Kidney capillary endothelial cell (primary cell): ENCODE results near the gene RIMKLB.
A peak's percentile ranks its signal among the peaks of the same experiment; 100 is the strongest.

Experiments used
- DNase-seq: peaks from one replicate; pipeline ENCODE4 v3.0.0-alpha.2; 2018; ENCODE audit warnings: low spot score

RIMKLB gene

GRCh38 chr12:8697476-8698131 is at the start of gene RIMKLB:
Gene RIMKLB, plus strand, starts transcription at chr12:8697991. Its CDS starts 15,876 bp downstream, at chr12:8713867.
- DNase-seq = no peak

- DNase-seq = no peak
Measured at GRCh38 chr12:8648576-8649205, 49.1 kb upstream of the RIMKLB start.

DNA sequence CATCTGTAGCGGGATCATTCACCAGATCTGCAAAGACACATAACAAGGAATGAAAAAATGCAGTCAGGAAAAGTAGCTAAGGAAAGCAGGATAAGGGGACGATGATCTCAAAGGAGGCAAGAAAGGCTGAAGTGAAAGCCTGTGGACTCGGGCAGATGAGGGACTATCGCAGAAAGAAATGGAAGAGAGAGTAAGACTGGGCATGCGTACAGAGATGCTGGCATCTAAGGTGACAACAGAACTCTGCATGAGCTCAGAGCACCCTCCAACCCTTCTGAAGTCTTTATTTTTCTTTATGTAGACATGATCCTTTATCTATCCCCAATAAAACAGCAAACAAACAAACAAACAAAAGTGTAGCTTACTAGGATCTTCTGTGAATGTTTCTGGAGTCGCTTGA is 42.4 kb upstream of the RIMKLB start:
- no peak for DNase-seq

DNA sequence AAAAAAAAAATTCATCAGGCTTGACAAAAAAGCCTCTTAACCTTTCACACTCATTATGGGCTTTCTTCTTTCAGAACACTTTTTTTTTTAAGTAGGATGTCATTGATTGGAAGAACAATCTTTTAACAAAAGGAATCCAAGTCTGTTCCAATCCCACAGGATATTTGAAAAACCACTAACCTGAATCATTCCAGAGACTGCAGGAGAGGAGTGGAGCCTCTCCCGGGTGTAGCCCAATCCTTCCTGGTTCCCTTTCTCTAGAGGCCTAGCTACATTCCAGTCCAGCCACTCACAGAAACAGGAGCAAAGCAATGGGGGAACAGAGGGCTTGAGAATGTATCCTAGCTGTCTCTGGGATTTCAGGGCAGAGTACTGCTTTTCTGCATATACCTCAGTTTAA is 39.4 kb upstream of the RIMKLB start:
- no peak for DNase-seq

GRCh38 chr12:8661016-8661415 is 36.8 kb upstream of the RIMKLB start:
- no peak for DNase-seq

DNA sequence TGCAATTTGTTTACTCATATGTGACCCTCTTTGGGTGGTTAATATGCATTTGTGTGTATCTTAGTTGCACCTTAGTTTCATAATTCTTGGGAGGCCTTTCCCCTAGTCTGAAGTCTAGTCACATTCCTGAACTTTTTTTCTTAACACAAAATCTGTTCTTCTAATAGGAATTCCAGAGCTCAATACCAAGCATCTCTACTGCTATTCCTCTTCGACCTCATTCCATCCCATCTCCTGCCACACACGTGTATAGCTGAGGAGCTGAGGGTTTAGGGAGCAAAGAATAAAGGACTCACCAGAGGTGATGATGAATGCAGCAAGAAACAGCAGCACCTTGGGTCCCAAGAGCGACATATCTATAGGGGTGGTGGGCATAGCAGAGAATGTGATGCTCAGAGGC is 36.0 kb upstream of the RIMKLB start:
- no peak for DNase-seq

DNA sequence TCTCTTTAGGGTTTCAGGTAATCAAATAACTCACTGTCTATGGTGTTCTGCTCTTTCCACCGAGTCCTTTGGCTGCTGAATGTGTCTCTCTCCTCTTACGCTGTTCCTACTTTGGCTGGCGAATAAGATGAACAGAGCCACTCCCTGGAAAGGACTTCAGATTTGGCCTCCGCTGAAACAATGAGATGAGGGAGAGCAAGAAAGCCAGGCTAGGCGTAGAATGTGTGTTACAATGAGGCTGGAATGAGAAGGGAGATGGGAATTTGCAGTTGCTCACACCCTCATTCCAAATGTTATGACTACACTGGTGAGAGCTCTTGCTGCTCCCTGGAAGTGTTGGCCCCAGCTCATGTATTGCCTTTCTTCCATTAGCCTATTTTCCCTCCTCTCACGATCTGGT is 35.2 kb upstream of the RIMKLB start, which contains the start of gene MFAP5:
MFAP5 (minus strand) TSS at position 234 of the 400 bp plus-strand sequence. CDS start 722 bp downstream, outside the sequence.
- DNase-seq = no peak

- no peak for DNase-seq
Measured at GRCh38 chr12:8664228-8664913, 33.4 kb upstream of the RIMKLB start.

DNA sequence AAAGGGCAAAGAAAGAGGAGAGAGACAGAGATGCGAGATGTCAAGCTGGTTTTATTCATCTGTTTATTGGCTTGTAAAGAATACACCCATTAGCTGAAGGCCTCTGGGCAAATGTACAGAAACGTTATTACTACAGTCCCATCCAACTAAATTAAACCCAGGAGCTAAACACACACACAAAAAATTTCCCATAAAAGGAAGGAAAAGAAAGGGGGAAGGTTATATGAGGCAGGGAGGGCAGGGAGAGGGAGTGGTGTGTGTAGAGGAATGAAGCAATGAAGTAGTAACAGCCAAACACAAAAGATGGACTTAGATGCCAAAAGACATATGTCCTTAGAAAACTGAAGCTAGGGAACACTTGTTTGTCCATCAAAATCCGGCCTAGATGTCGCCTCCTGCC is 32.0 kb upstream of the RIMKLB start:
- DNase-seq = no peak

- no peak for DNase-seq
Measured at GRCh38 chr12:8667270-8667669, 30.5 kb upstream of the RIMKLB start.

DNA sequence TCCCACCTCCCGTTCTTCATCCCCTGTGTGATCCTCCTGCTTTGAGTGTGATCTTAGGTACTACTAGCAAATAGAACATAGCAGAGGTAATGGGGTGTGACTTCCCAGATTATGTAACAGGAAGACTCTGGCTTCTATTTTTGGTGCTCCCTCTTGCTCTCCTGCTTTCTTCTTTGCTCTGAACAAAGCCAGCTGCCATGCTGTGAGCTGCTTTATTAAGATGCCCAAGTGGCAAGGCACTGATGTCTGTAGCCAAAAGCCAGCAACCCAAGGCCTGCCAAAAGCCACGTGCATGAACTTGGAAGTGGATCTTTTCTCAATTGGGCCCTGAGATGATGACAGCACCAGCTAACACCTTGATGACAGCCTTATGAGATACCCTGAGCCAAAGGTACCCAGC is 29.4 kb upstream of the RIMKLB start:
- no peak for DNase-seq

DNA sequence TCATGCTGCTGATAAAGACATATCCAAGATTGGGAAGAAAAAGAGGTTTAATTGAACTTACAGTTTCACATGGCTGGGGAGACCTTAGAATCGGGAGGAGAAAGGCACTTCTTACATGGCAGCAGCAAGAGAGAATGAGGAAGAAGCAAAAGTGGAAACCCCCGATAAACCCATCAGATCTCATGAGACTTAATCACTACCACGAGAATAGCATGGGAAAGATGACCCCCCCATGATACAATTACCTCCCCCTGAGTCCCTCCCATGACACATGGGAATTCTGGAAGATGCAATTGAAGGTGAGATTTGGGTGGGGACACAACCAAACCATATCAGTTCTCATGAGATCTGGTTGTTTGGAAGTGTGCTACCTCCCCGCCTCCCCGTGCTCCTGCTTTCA is 25.4 kb upstream of the RIMKLB start:
- no peak for DNase-seq

GRCh38 chr12:8675591-8676036 is 22.2 kb upstream of the RIMKLB start:
- no peak for DNase-seq

DNA sequence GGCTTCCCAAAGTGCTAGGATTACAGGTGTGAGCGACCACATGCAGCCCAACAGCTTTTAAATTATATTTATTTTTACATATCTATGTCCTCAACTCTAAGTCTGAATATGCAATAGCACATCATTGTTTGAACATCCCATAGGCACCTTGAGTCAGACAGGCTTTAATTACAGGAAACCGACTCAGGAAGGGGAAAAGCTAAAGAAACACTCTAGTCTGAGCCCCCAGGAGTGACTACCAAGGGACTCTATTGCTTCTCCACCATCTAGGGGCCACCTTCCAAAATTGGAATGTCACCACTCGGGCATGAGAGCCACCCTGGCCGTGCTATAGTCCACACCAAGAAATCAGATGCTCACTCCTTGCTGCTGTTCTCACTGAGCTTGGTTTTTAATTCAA is 21.1 kb upstream of the RIMKLB start:
- peak; percentile 74 for DNase-seq

- no peak for DNase-seq
Measured at GRCh38 chr12:8677362-8677761, 20.4 kb upstream of the RIMKLB start.

- DNase-seq = no peak
Measured at GRCh38 chr12:8678661-8679111, 19.1 kb upstream of the RIMKLB start.

- DNase-seq = no peak
Measured at GRCh38 chr12:8680533-8680932, 17.3 kb upstream of the RIMKLB start.

- DNase-seq = no peak
Measured at GRCh38 chr12:8681129-8681884, 16.5 kb upstream of the RIMKLB start.

GRCh38 chr12:8685051-8685450 is 12.7 kb upstream of the RIMKLB start:
- DNase-seq = no peak

GRCh38 chr12:8687846-8688601 is 9.8 kb upstream of the RIMKLB start:
- DNase-seq = no peak

GRCh38 chr12:8689681-8690080 is 8.1 kb upstream of the RIMKLB start:
- DNase-seq = no peak

- no peak for DNase-seq
Measured at GRCh38 chr12:8692573-8692972, 5.2 kb upstream of the RIMKLB start.
